HG03108 (cell line): Measurements from ENCODE around the gene HSDL2.

Source experiments
- ATAC-seq: cut with Tn5 transposase; IDR thresholded peaks from one replicate; pipeline ENCODE4 v1.9.1; 2021; ENCODE audit warnings: moderate library complexity; ENCODE audit not compliant: unreplicated experiment

HSDL2 gene

GRCh38 chr9:112380102-112380824 is at the start of gene HSDL2:
Gene HSDL2 (plus strand): TSS chr9:112380108. CDS start chr9:112380164, 56 bp downstream.
- ATAC-seq = peak; percentile 18

DNA sequence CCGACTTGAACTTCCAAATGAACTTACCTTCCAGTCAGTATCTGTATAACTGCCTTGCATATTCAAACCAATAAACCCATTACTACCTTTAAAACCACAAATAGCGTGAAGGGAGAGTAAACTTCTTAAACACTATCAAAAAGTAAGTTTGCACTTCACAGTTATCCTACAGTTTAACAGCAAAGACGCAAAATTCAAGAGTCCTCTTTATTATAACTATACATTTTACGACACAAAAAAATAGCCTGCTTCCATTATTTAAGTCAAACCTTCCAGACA is 48.3 kb upstream of the HSDL2 start:
- no peak for ATAC-seq

DNA sequence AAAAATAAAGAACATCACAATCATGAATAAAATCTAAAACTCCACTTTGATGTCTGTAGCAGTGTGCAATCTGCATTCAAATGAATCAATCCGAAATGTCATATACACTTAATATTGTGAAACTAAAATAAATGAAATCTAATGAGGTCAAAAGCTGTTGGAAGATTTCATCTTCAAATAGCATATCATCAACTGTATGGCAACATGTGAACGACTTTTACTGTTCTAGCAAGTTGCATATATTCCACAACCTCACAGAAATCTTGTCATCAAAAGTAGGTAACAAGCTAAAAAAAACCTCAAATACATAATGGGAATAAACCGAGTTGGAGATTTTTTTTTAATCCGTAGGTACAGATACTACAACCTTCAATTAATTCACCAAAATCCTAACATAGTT is 47.7 kb upstream of the HSDL2 start:
- no peak for ATAC-seq

- ATAC-seq = no peak
Measured at GRCh38 chr9:112332674-112332976, 47.3 kb upstream of the HSDL2 start.

- ATAC-seq = peak; percentile 47
Measured at GRCh38 chr9:112332977-112333638, 46.8 kb upstream of the HSDL2 start, which contains the start of gene PTBP3. Gene PTBP3 (minus strand): TSS chr9:112333619. CDS start chr9:112297865, 35,754 bp downstream.

DNA sequence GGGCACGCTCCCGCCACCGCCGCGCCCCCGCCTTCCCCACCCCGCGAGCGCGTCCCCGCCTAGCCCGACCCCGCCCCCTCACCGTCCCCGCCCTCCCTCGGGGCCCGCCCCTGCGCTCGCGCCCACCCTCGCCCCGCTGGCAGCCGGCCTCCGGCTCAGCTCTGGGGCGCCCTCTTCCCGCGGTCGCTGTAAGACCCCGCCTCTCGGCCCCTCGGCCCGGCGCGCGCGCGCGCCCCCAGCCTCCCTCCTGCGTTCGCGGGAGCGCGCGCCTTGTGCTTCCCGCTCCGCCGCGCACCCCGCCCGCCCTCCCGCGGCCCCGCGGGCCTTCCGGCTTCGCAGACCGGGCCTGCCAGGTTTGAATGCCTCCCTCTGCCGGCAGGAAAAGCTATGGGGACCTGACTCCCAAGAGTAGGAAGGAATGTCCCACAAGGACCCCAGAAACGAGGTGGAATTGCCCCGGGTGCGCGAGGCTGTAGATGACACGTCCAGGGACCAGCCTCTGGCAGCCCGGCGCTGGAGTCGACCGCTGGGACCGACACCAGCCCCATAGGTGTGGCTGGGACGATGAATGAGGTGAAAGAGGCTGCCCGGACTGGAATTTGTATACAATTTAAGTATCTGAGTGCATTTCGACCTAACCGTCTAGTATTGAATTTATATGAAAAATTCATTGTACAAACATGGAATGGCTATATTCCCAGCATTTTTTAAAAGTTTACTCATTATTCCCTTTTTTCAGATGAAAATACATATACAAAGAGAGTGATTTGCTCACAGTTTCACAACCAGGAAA is 46.1 kb upstream of the HSDL2 start:
- peak; percentile 70 for ATAC-seq

DNA sequence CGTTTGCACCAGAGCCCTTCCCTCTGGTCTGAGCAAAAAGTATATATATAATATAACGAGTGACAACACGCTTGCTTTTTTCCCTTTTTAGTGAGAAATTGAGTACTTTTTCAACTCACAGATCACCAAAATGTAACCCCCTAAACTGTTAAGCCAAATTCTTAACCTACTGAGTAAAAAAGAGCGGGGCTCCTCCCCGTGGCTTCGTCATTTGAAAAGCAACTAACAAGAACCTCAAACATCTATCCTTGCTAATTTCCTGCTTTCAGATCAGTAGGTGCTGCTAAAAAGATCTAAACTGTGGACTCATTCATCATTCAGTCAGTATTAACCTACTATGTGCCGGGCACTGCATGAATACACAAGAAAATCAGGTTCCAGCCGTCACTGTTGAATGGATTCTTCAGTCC is 45.5 kb upstream of the HSDL2 start:
- ATAC-seq = no peak

GRCh38 chr9:112337547-112337946 is 42.4 kb upstream of the HSDL2 start:
- no peak for ATAC-seq

DNA sequence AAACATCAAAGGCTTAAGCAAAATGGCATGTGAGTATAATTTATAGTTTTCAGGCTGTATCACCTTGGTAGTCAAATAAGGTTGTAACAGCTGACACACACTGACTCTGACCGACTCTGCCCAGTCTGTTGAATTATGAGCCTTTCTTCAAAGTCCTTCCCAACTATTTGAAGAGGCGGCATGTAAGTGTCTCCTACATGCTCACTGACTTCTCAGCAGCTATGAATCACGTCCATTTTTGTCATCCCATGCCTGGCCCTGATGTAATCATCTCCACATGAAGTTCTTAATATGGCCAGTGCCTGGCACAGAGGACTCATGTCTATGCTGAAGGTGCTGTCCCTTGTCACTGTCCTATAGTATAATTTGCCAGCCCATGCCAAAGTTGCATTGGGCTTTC is 41.3 kb upstream of the HSDL2 start:
- no peak for ATAC-seq

DNA sequence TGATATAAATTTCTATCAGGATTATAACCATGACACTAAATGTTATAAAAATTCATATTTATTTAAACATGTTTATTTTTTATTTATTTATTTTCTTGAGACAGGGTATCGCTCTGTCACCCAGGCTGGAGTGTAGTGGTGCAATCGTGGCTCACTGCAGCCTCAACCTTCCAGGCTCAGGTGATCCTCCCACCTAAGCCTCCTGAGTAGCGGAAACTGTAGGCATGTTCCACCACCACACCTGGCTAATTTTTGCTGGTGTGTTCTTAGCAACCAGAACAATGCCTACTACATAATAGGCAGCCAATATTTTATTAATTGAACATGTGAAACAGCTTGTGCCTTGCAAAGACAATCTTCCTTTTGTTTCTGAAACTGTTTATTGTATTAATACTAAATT is 40.0 kb upstream of the HSDL2 start:
- no peak for ATAC-seq

DNA sequence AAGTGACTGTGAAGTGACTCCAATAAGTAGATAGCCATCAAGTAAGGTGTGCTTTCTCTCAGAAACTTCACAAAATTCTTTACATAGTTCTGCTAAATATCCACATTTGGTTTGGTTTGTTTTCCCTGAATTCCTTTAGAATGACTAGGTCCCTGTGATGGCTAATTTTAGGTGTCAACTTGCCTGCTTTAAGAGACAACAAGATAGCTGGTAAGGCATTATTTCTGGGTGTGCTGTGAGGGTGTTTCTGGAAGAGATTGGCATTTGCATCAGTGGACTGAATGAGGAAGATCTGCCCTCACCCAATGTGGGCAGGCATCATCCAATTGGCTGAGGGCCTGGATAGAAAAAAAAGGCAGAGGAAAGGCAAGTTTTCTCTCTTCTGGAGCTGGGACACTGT is 38.2 kb upstream of the HSDL2 start:
- no peak for ATAC-seq

DNA sequence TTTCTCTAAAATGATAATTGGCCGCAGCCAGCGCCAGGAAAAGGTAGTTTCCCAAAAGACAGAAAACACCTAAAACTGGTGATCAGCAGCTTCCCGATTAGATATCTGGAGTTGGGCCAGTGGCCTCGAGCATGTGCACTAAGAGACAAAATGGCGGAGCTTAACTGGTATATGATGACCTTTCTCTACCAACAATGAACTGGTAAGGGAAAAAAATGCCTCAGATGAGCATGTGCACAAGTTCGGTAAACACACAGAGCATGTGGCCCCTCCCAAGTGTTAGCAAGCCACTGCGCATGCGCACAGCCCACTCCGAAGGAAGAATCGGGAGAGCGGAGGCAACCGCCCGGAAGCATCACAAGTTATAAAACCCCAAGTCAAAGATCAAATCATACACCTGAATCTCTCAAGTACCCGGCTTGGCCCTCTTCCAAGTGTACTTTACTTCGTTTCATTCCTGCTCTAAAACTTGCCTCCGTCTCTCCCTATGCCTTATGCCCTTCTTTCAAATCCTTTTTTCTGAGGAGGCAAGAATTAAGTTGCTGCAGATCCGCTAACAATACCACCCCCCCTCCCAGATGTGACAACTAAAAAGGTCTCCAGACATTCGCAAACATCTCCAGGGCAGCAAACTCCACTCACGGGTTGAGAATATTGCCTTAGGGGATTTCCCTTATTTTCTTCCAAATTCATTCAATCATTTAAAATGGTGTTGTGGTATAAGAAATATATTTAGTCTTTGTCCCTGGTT is 31.5 kb upstream of the HSDL2 start:
- no peak for ATAC-seq

DNA sequence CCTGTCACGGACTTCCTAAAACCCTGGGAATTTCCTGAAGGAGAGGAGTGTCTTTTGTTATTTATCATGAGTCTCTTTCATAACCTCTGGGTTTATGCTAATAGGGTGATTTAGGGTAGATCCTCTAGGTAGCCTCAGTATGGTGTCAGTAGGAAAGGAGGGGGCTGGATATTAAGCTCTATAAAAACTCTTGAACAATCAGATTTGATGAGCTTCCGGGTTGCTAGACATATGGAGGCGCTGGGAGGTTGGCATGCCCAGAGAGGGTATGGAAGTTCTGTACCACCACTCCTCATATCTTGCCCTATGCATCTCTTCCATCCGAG is 30.9 kb upstream of the HSDL2 start:
- no peak for ATAC-seq

DNA sequence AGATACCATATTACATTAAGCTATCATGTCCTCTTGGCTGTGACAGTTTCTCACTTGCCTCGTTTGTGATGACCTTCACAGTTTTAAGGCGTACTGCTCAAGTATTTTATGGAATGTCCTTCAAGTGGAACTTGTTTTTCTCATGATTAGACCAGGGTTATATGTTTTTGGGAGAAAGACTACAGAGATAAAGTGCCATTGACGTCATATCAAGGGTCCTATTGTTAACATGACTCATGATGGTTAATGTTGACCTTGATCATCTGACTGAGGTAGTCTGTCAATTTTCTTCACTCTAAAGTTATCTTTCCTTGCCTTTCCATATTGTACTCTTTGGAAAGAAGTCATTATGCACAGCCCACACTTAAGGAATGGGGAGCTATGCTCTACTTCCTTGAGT is 28.7 kb upstream of the HSDL2 start:
- no peak for ATAC-seq

DNA sequence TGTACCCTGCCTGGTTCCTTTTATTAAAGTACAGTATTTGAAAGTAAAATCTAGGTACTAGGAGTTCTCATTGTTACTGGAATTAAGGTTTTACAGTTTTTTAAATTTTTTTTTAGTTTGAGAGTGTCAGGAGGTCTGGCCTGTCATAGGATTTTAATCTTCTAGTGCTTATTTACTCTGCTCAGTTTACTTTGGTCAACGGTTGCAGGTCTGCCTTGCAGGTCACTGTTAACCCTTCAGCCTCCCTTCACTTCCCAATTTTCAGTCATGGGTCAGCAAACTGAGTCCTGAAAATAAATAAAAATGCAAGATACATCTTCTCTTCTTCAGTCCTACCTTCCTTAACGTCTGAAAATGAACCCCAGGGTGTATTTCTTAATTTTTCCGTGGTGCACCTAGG is 27.7 kb upstream of the HSDL2 start:
- no peak for ATAC-seq

- no peak for ATAC-seq
Measured at GRCh38 chr9:112354081-112354743, 25.7 kb upstream of the HSDL2 start.

- no peak for ATAC-seq
Measured at GRCh38 chr9:112355427-112355897, 24.4 kb upstream of the HSDL2 start.

GRCh38 chr9:112360047-112360804 is 19.7 kb upstream of the HSDL2 start:
- no peak for ATAC-seq

- ATAC-seq = no peak
Measured at GRCh38 chr9:112361601-112362000, 18.3 kb upstream of the HSDL2 start.

DNA sequence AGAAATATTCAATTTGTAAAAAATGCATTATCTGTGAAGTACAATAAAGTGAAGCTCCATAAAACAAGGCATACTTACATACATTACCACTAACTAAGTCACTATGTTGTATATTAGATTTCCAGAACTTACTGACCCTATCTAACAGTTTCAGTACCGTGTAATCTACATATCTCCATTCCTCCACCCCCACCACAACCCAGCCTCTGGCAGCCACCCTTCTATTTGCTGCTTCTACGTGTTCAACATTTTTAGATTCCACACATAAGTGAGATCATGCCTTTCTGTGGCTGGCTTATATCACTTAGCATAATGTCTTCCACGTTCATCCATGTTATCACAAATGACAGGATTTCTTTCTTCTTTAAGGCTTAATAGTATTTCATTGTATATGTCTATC is 15.1 kb upstream of the HSDL2 start:
- ATAC-seq = no peak
